ENCODE measurements around the gene ZMIZ1. TPM values are rescaled to one million over a fixed set of nuclear protein-coding genes. Genes with fewer than 3 reads are reported as not detected.

The ZMIZ1 gene
- total and polyA plus RNA-seq, 9 donors = 16.3 to 55.7 (median 38.1) TPM

GRCh38 chr10:79262959-79263746, 194.4 kb downstream of the ZMIZ1 start:
- H3K27me3 ChIP-seq (ENCODE audit: control insufficient read depth, insufficient read depth, low read length) = no peaks in the 10 kb centered on the region
- no peak overlapping the region for H3K27ac ChIP-seq (ENCODE audit: low read length)
- H3K4me1 ChIP-seq (ENCODE audit: control insufficient read depth, insufficient read depth, low read length) = peaks cover 41% of the 10 kb centered on the region
- H3K9me3 ChIP-seq (replicated peaks; ENCODE audit: control insufficient read depth, low read depth, low read length) = no peaks in the 10 kb centered on the region
- no peak for DNase-seq
- no peak overlapping the region for H3K4me3 ChIP-seq (ENCODE audit: low read length)
- H3K36me3 ChIP-seq (ENCODE audit: control insufficient read depth, insufficient read depth, low read length) = peaks cover 2% of the 10 kb centered on the region
- WGBS (ENCODE audit: insufficient coverage) = 90% methylated on average over 15 of the region's 18 CpGs

GRCh38 chr10:79263939-79264338, 195.2 kb downstream of the ZMIZ1 start:
- Histone ChIP-seq H3K9me3 (replicated peaks; ENCODE audit: control insufficient read depth, low read depth, low read length) (no peaks in the 10 kb centered on the region), H3K4me1 (ENCODE audit: control insufficient read depth, insufficient read depth, low read length) (peaks cover 44% of the 10 kb centered on the region), H3K27ac (ENCODE audit: low read length) (no peak overlapping the region), H3K4me3 (ENCODE audit: low read length) (no peak overlapping the region), H3K27me3 (ENCODE audit: control insufficient read depth, insufficient read depth, low read length) (no peaks in the 10 kb centered on the region), H3K36me3 (ENCODE audit: control insufficient read depth, insufficient read depth, low read length) (peaks cover 2% of the 10 kb centered on the region)
- WGBS (ENCODE audit: insufficient coverage) = 78% methylated on average over 6 of the region's 10 CpGs
- DNase-seq = no peak

DNA sequence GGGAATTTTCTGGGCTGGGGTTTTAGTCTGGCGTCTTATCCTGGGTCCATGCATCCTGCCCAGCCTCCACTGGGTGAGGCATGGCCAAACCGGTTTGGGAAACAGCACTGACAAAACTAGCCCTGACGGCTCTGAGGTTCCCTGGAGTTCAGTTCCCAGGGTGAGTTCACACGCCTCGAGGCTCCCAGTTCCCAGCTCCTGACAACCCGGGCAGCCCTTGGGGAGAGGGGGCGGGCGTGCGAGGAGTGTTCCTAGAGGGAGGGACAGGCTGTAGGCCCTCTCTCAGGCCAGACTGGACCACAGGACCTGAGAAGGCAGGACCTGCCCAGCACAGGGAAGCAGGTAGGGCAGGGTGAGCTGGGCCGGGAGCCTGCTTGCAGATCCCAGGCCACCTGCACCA, 196.2 kb downstream of the ZMIZ1 start:
- Histone ChIP-seq H3K4me1 (ENCODE audit: control insufficient read depth, insufficient read depth, low read length) (peaks cover 51% of the 10 kb centered on the region), H3K36me3 (ENCODE audit: control insufficient read depth, insufficient read depth, low read length) (peaks cover 2% of the 10 kb centered on the region), H3K27me3 (ENCODE audit: control insufficient read depth, insufficient read depth, low read length) (no peaks in the 10 kb centered on the region), H3K9me3 (replicated peaks; ENCODE audit: control insufficient read depth, low read depth, low read length) (no peaks in the 10 kb centered on the region), H3K4me3 (ENCODE audit: low read length) (no peak overlapping the region), H3K27ac (ENCODE audit: low read length) (no peak overlapping the region)
- no peak for DNase-seq
- WGBS (ENCODE audit: insufficient coverage) = 60% methylated on average over 4 of the region's 10 CpGs

GRCh38 chr10:79266084-79266483, 197.3 kb downstream of the ZMIZ1 start:
- H3K36me3 ChIP-seq (ENCODE audit: control insufficient read depth, insufficient read depth, low read length) = peaks cover 2% of the 10 kb centered on the region
- H3K27ac ChIP-seq (ENCODE audit: low read length) = peak overlapping the region; percentile 57
- no peak overlapping the region for H3K4me3 ChIP-seq (ENCODE audit: low read length)
- no peaks in the 10 kb centered on the region for H3K27me3 ChIP-seq (ENCODE audit: control insufficient read depth, insufficient read depth, low read length)
- H3K4me1 ChIP-seq (ENCODE audit: control insufficient read depth, insufficient read depth, low read length) = peaks cover 54% of the 10 kb centered on the region
- no peaks in the 10 kb centered on the region for H3K9me3 ChIP-seq (replicated peaks; ENCODE audit: control insufficient read depth, low read depth, low read length)
- 74% methylated on average over 5 of the region's 6 CpGs for WGBS (ENCODE audit: insufficient coverage)
- no peak for DNase-seq

GRCh38 chr10:79266543-79267312, 198.0 kb downstream of the ZMIZ1 start:
- H3K4me3 ChIP-seq (ENCODE audit: low read length) = no peak overlapping the region
- peaks cover 48% of the 10 kb centered on the region for H3K4me1 ChIP-seq (ENCODE audit: control insufficient read depth, insufficient read depth, low read length)
- DNase-seq = peak; percentile 81

DNA sequence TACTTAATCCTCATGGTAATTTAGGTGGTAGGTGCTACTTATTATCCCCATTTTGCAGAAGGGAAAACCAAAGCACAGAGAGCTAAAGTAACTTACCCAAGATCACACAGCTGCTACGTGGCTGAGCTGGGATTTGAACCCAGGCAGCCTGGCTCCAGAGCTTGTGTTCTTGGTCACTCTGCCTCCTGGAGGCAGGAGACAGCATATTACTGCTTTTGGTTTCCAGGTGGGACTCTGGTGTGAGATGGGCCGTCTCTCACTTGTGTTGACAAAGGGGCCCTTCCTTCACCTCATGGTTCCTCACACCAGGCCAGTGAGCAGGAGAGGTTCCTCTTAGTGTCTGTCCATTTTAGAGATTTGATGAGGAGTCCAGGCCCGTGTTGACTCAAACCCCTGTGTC, 198.7 kb downstream of the ZMIZ1 start:
- H3K27ac ChIP-seq (ENCODE audit: low read length) = no peak overlapping the region
- no peaks in the 10 kb centered on the region for H3K27me3 ChIP-seq (ENCODE audit: control insufficient read depth, insufficient read depth, low read length)
- peaks cover 42% of the 10 kb centered on the region for H3K4me1 ChIP-seq (ENCODE audit: control insufficient read depth, insufficient read depth, low read length)
- 100% methylated on average over 1 of the region's 3 CpGs for WGBS (ENCODE audit: insufficient coverage)
- DNase-seq = no peak
- no peaks in the 10 kb centered on the region for H3K9me3 ChIP-seq (replicated peaks; ENCODE audit: control insufficient read depth, low read depth, low read length)
- H3K36me3 ChIP-seq (ENCODE audit: control insufficient read depth, insufficient read depth, low read length) = peaks cover 3% of the 10 kb centered on the region
- H3K4me3 ChIP-seq (ENCODE audit: low read length) = no peak overlapping the region

More at GRCh38 chr10:79266543-79267312, 198.0 kb downstream of the ZMIZ1 start:
- Histone ChIP-seq H3K27ac (ENCODE audit: low read length) (peak overlapping the region; percentile 73), H3K36me3 (ENCODE audit: control insufficient read depth, insufficient read depth, low read length) (peaks cover 2% of the 10 kb centered on the region), H3K9me3 (replicated peaks; ENCODE audit: control insufficient read depth, low read depth, low read length) (no peaks in the 10 kb centered on the region), H3K27me3 (ENCODE audit: control insufficient read depth, insufficient read depth, low read length) (no peaks in the 10 kb centered on the region)
- 49% methylated on average over 8 of the region's 11 CpGs for WGBS (ENCODE audit: insufficient coverage)

DNA sequence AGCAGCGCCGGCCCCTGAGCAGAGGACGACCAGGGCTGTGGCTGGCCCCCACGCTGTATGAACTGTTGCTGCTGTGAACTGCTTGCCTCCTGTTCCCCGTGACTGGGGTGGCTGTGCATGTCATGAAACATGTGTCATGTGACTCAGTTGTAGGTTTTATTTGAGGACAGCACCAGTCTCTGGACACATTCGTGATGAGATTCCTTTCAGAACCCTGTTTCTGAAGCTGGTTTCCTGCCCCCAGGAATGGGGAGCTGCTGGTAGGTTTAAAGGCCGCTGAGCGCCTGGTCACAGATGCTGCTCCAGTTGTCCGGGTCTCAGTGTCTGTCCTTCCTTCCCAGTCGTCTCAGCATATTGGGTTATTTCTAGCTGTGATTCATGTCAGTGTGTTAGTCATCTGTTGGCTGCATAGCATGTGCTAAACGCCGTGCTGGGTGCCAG, 199.4 kb downstream of the ZMIZ1 start:
- Histone ChIP-seq H3K9me3 (replicated peaks; ENCODE audit: control insufficient read depth, low read depth, low read length) (no peaks in the 10 kb centered on the region), H3K4me1 (ENCODE audit: control insufficient read depth, insufficient read depth, low read length) (peaks cover 46% of the 10 kb centered on the region), H3K27ac (ENCODE audit: low read length) (no peak overlapping the region), H3K27me3 (ENCODE audit: control insufficient read depth, insufficient read depth, low read length) (no peaks in the 10 kb centered on the region), H3K36me3 (ENCODE audit: control insufficient read depth, insufficient read depth, low read length) (peaks cover 4% of the 10 kb centered on the region), H3K4me3 (ENCODE audit: low read length) (no peak overlapping the region)
- DNase-seq = no peak
- WGBS (ENCODE audit: insufficient coverage) = 62% methylated on average over 10 of the region's 12 CpGs

- no peak for DNase-seq
- H3K9me3 ChIP-seq (replicated peaks; ENCODE audit: control insufficient read depth, low read depth, low read length) = no peaks in the 10 kb centered on the region
- no peak overlapping the region for H3K4me3 ChIP-seq (ENCODE audit: low read length)
- WGBS (ENCODE audit: insufficient coverage) = 50% methylated on average over 6 of the region's 7 CpGs
- no peak overlapping the region for H3K27ac ChIP-seq (ENCODE audit: low read length)
- H3K27me3 ChIP-seq (ENCODE audit: control insufficient read depth, insufficient read depth, low read length) = no peaks in the 10 kb centered on the region
- H3K36me3 ChIP-seq (ENCODE audit: control insufficient read depth, insufficient read depth, low read length) = peaks cover 4% of the 10 kb centered on the region
- H3K4me1 ChIP-seq (ENCODE audit: control insufficient read depth, insufficient read depth, low read length) = peaks cover 52% of the 10 kb centered on the region
Observed at GRCh38 chr10:79268742-79269141, 200.0 kb downstream of the ZMIZ1 start.

GRCh38 chr10:79269443-79269842, 200.7 kb downstream of the ZMIZ1 start:
- Histone ChIP-seq H3K4me3 (ENCODE audit: low read length) (no peak overlapping the region), H3K27me3 (ENCODE audit: control insufficient read depth, insufficient read depth, low read length) (no peaks in the 10 kb centered on the region), H3K27ac (ENCODE audit: low read length) (no peak overlapping the region), H3K36me3 (ENCODE audit: control insufficient read depth, insufficient read depth, low read length) (peaks cover 4% of the 10 kb centered on the region), H3K9me3 (replicated peaks; ENCODE audit: control insufficient read depth, low read depth, low read length) (no peaks in the 10 kb centered on the region), H3K4me1 (ENCODE audit: control insufficient read depth, insufficient read depth, low read length) (peaks cover 59% of the 10 kb centered on the region)
- DNase-seq = no peak
- 72% methylated on average over 6 of the region's 6 CpGs for WGBS (ENCODE audit: insufficient coverage)

DNA sequence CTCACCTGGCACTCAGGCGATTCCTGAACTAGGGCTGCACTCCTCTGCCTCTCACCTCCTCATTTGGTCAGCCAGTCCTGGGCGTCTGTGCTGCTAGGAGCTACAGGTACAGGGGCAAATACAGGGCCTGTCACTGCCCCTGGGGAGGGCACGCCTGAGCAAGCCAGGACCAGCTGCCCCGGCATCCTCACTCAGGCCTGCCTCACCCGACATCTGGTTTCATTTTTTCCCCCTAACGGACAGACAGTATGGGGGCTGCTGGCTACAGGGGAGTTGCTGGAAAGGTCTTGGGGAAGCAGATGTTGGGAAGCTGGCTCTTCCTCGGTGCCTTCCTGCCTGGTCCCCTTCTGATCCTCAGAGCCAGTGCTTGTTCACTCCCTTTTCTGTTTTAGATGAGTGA, 201.2 kb downstream of the ZMIZ1 start:
- H3K4me1 ChIP-seq (ENCODE audit: control insufficient read depth, insufficient read depth, low read length) = peaks cover 64% of the 10 kb centered on the region
- DNase-seq = no peak
- H3K27me3 ChIP-seq (ENCODE audit: control insufficient read depth, insufficient read depth, low read length) = no peaks in the 10 kb centered on the region
- H3K4me3 ChIP-seq (ENCODE audit: low read length) = no peak overlapping the region
- H3K27ac ChIP-seq (ENCODE audit: low read length) = peak overlapping the region; percentile 16
- H3K36me3 ChIP-seq (ENCODE audit: control insufficient read depth, insufficient read depth, low read length) = peaks cover 4% of the 10 kb centered on the region
- H3K9me3 ChIP-seq (replicated peaks; ENCODE audit: control insufficient read depth, low read depth, low read length) = no peaks in the 10 kb centered on the region
- 58% methylated on average over 4 of the region's 7 CpGs for WGBS (ENCODE audit: insufficient coverage)
